HepG2 (cell line): ENCODE measurements around the gene AKR1A1. TPM values are rescaled to one million over a fixed set of nuclear protein-coding genes. Genes with fewer than 3 reads are reported as not detected.

ENCODE experiments used
- E2F2 ChIP-seq: sonication (generic); formaldehyde crosslinking; IDR thresholded peaks from 2 replicates; pipeline ENCODE4 v1.4.0; 2020; ENCODE audit warnings: missing genetic modification reagents, borderline replicate concordance
- E2F5 ChIP-seq: sonication (generic); formaldehyde crosslinking; conservative IDR thresholded peaks from 2 replicates; pipeline ENCODE4 v1.4.0; 2020; ENCODE audit warnings: missing genetic modification reagents
- POGZ ChIP-seq: sonication (generic); formaldehyde crosslinking; IDR thresholded peaks from 2 replicates; pipeline ENCODE4 v1.4.0; 2020; ENCODE audit warnings: mild to moderate bottlenecking, missing genetic modification reagents
- PRMT3 ChIP-seq: sonication (generic); formaldehyde crosslinking; IDR thresholded peaks from 2 replicates; pipeline ENCODE4 v1.8.1; 2022; ENCODE audit warnings: low read depth, mild to moderate bottlenecking, moderate library complexity, missing genetic modification reagents, borderline replicate concordance
- RFX5 ChIP-seq: IDR thresholded peaks from 2 replicates; pipeline ENCODE4 v1.6.1; 2011; ENCODE audit warnings: low read depth, low read length, improper control_type of control experiment
- TBX3 ChIP-seq: fragments of 450-650 bp; IDR thresholded peaks from 2 replicates; pipeline ENCODE4 v1.6.1; 2017; ENCODE audit warnings: antibody characterized with exemption, mild to moderate bottlenecking, inconsistent platforms, borderline replicate concordance
- TCF7L2 ChIP-seq: IDR thresholded peaks from 2 replicates; pipeline ENCODE4 v1.6.1; 2011; ENCODE audit warnings: mild to moderate bottlenecking, low read depth, low read length, moderate library complexity
- ZBTB4 ChIP-seq: sonication (generic); formaldehyde crosslinking; IDR thresholded peaks from 2 replicates; pipeline ENCODE4 v1.4.0; 2020; ENCODE audit warnings: missing genetic modification reagents, mild to moderate bottlenecking, borderline replicate concordance
- ZBTB7A ChIP-seq: sonication (generic); formaldehyde crosslinking; IDR thresholded peaks from 2 replicates; pipeline ENCODE4 v1.8.0; 2022; ENCODE audit warnings: mild to moderate bottlenecking, missing genetic modification reagents
- ZNF136 ChIP-seq: sonication (generic); formaldehyde crosslinking; IDR thresholded peaks from 2 replicates; pipeline ENCODE4 v1.8.1; 2022; ENCODE audit warnings: low read depth, mild to moderate bottlenecking, moderate library complexity, missing genetic modification reagents
- ZNF138 ChIP-seq: sonication (generic); formaldehyde crosslinking; IDR thresholded peaks from 2 replicates; pipeline ENCODE4 v1.5.0; 2020; ENCODE audit warnings: mild to moderate bottlenecking, low read depth, missing genetic modification reagents
- ZNF460 ChIP-seq: sonication (generic); formaldehyde crosslinking; IDR thresholded peaks from 2 replicates; pipeline ENCODE4 v1.5.1; 2020; ENCODE audit warnings: missing genetic modification reagents, mild to moderate bottlenecking, borderline replicate concordance
- ZNF564 ChIP-seq: sonication (generic); formaldehyde crosslinking; IDR thresholded peaks from 2 replicates; pipeline ENCODE4 v1.8.1; 2023; ENCODE audit warnings: mild to moderate bottlenecking, missing genetic modification reagents
- ZNF788 ChIP-seq: sonication (generic); formaldehyde crosslinking; IDR thresholded peaks from 2 replicates; pipeline ENCODE4 v1.5.0; 2020; ENCODE audit warnings: mild to moderate bottlenecking, missing genetic modification reagents, borderline replicate concordance
- polyA plus RNA-seq, 8 experiments: library from polyadenylated mRNA; depleted of rRNA in 3 of 8; stranded (reverse) in 7 of 8; unstranded in 1 of 8; fragments of >200 nt; fragmentation: Illumina TruSeq in 4 of 8; extraction: Trizol in 4 of 8; gene quantifications; 2 replicates each; pipeline versions ENCODE4 v1.2.1 to v1.2.3, GENCODE V29; 2011 to 2016; ENCODE audit warnings: low read depth in 4 of 8, missing spikeins in 1 of 8, mixed read lengths in 1 of 8; ENCODE audit not compliant: insufficient read depth in 1 of 8
- total RNA-seq, 5 experiments: library from RNA; depleted of rRNA; stranded (reverse); fragments of >200 nt; fragmentation: Illumina TruSeq; extraction: Trizol; gene quantifications; 2 replicates each; pipeline ENCODE4 v1.2.3, GENCODE V29; 2016; ENCODE audit warnings: low read depth in 1 of 5
- TF ChIP-seq, protein P1 (sequence below): sonication (generic); formaldehyde crosslinking; IDR thresholded peaks from 2 replicates; pipeline ENCODE4 v1.5.1; 2020; ENCODE audit warnings: missing genetic modification reagents, mild to moderate bottlenecking, borderline replicate concordance
- TF ChIP-seq, protein P2 (sequence below): sonication (generic); formaldehyde crosslinking; IDR thresholded peaks from 2 replicates; pipeline ENCODE4 v1.8.0; 2022; ENCODE audit warnings: mild to moderate bottlenecking, missing genetic modification reagents, moderate library complexity

Gene AKR1A1
- total and polyA plus RNA-seq, 2 of the 13 experiments (the other 11 are each of a cell fraction or from before 2014, with no cell fraction given) = 181 to 217 TPM

- no peak; the same call in 1 of the 2 replicates for TF ChIP-seq E2F5 (CRISPR knock-in tag)
- TF ChIP-seq ZBTB4 = no peak
- TF ChIP-seq ZNF564 (CRISPR knock-in tag) = no peak
- TF ChIP-seq E2F2 (CRISPR knock-in tag) = 0 out of 2 replicates have a peak, but pooled peaks have one; percentile 28
- peak; percentile 69; the same call in 1 of the 2 replicates for TF ChIP-seq ZBTB7A
- TF ChIP-seq, protein P1, sequence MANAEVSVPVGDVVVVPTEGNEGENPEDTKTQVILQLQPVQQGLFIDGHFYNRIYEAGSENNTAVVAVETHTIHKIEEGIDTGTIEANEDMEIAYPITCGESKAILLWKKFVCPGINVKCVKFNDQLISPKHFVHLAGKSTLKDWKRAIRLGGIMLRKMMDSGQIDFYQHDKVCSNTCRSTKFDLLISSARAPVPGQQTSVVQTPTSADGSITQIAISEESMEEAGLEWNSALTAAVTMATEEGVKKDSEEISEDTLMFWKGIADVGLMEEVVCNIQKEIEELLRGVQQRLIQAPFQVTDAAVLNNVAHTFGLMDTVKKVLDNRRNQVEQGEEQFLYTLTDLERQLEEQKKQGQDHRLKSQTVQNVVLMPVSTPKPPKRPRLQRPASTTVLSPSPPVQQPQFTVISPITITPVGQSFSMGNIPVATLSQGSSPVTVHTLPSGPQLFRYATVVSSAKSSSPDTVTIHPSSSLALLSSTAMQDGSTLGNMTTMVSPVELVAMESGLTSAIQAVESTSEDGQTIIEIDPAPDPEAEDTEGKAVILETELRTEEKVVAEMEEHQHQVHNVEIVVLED = no peak
- no peak for TF ChIP-seq ZNF788
- TF ChIP-seq POGZ (CRISPR knock-in tag) = peak; percentile 22; the same call in 1 of the 2 replicates
- TF ChIP-seq TBX3 = 0 out of 2 replicates have a peak, but pooled peaks have one; percentile 29
- TF ChIP-seq, protein P2, sequence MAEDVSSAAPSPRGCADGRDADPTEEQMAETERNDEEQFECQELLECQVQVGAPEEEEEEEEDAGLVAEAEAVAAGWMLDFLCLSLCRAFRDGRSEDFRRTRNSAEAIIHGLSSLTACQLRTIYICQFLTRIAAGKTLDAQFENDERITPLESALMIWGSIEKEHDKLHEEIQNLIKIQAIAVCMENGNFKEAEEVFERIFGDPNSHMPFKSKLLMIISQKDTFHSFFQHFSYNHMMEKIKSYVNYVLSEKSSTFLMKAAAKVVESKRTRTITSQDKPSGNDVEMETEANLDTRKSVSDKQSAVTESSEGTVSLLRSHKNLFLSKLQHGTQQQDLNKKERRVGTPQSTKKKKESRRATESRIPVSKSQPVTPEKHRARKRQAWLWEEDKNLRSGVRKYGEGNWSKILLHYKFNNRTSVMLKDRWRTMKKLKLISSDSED (CRISPR knock-in tag) = 0 out of 2 replicates have a peak, but pooled peaks have one; percentile 47
- no peak; the same call in 1 of the 2 replicates for TF ChIP-seq RFX5
- TF ChIP-seq TCF7L2 = no peak
- no peak; the same call in none of the 2 replicates for TF ChIP-seq ZNF136 (CRISPR knock-in tag)
- no peak for TF ChIP-seq PRMT3
- TF ChIP-seq ZNF460 = no peak
- TF ChIP-seq ZNF138 (CRISPR knock-in tag) = no peak
These were observed 33.2 kb downstream of the AKR1A1 start, which contains the start of gene NASP (continued) for GRCh38 chr1:45583666-45584350.
